ENCODE results near the gene TTLL7.

GRCh38 chr1:84042461-84042860, 43.5 kb upstream of the TTLL7 start:
- TF ChIP-seq NFE2L2 (conservative IDR thresholded peaks at IDR 0.05; ENCODE audit: low read length) = no peak
- TF ChIP-seq RFX5 (IDR thresholded peaks at IDR 0.05) = no peak
- TF ChIP-seq JUN (IDR thresholded peaks at IDR 0.05) = no peak
- no peak for TF ChIP-seq CTCF (IDR thresholded peaks at IDR 0.05)
- TF ChIP-seq POLR2A (IDR thresholded peaks at IDR 0.05; ENCODE audit: low read length) = no peak
- no peak for TF ChIP-seq ESRRA (IDR thresholded peaks at IDR 0.05; ENCODE audit: borderline replicate concordance, low read length)
- TF ChIP-seq SREBF2 (IDR thresholded peaks at IDR 0.05) = no peak
- no peak for TF ChIP-seq NR3C1 (IDR thresholded peaks at IDR 0.05)
- TF ChIP-seq JUNB (IDR thresholded peaks at IDR 0.05) = no peak
- TF ChIP-seq TFCP2L1 (CRISPR knock-in tag; IDR thresholded peaks at IDR 0.05) = no peak
- no peak for TF ChIP-seq CEBPB (IDR thresholded peaks at IDR 0.05)
- no peak for TF ChIP-seq GATA3 (IDR thresholded peaks at IDR 0.05; ENCODE audit: borderline replicate concordance)
- TF ChIP-seq EP300 (IDR thresholded peaks at IDR 0.05) = no peak
